ENCODE results near the gene SRP72. TPM values are rescaled to one million over a fixed set of nuclear protein-coding genes. Genes with fewer than 3 reads are reported as not detected.

SRP72 gene, protein sequence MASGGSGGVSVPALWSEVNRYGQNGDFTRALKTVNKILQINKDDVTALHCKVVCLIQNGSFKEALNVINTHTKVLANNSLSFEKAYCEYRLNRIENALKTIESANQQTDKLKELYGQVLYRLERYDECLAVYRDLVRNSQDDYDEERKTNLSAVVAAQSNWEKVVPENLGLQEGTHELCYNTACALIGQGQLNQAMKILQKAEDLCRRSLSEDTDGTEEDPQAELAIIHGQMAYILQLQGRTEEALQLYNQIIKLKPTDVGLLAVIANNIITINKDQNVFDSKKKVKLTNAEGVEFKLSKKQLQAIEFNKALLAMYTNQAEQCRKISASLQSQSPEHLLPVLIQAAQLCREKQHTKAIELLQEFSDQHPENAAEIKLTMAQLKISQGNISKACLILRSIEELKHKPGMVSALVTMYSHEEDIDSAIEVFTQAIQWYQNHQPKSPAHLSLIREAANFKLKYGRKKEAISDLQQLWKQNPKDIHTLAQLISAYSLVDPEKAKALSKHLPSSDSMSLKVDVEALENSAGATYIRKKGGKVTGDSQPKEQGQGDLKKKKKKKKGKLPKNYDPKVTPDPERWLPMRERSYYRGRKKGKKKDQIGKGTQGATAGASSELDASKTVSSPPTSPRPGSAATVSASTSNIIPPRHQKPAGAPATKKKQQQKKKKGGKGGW
- 50.3 to 56.3 TPM (median 53.2 TPM) in 5 replicates for total RNA-seq (2022; extraction: Qiagen RNA extraction)

DNA sequence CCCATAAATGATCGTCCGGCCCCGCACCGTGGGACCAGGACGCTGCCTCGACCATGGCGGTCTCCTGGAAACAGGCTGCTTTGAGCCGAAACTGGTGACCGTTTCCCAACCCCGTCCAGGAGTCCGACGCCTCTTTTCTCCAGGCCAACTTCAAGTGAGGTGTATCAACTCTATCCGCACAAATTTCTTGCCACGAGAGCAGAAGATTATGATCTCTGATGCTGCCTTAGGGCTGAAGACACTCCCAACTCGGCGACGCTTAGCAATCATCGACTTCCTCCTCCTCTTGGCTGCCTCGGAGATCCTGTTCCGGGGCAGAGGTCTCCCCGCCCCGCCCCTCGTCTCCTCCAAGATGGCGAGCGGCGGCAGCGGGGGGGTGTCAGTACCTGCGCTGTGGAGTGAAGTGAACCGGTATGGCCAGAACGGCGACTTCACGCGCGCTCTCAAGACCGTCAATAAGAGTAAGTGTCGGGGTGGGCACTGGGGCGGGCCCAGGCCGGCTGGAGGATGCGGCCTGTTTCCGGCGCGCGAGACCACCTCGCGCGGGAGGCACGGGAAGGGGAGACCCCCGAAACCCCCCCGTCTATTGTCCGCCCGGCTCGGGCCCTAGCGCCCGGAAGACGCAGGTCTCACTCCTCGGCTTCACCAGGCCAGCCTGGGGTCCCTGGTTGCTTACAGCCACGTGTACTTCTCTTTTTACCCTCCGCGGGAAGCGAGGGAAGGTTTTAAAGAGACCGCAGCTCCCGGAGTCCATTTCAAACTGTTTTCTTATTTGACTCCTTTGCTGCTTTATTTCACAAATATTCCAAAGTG lies at the start of gene SRP72:
SRP72 (plus strand) TSS at position 334 of the 813 bp plus-strand sequence; CDS start at position 353, 19 bp downstream.

DNA sequence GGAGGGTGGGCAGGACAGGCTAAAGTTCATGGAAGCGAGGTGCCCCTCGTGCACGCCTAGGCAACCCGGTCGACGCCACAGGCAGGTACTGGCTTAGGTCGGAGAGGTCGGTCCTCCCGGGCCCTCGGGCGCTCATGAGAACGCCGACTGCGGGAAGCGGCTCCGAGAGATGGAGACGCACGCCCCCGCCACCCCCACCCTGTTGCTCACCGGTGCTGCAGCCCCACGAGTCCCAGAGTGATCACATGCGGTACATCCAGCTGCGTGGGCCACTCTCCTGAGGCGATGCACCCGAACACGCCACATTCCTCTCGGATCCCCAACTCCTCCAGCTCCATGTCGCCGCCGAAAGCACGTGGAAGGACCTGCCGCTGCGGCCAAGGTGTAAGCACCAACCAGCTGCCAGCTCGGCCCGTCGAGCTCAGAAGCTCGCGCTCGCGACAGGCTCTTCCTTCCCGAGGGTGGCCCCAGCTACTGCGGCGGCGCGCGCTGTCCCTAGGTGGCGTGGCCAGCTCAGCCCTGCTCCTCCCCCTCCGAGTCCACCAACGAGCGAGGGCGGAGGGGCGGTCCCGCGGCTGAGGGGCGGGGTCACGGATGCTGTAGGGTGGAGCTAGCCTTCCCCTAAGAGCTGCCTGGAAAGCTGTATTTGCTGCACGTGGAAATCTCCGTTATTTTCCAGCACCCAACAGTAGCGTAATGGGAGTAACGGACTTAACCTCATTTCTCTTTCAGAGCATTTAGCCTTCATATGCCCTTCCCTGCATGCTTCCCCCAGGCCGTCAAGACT lies 32.1 kb upstream of the SRP72 start, which contains the start of gene PPAT:
PPAT (minus strand) TSS at position 476 of the 787 bp plus-strand sequence; CDS start at position 338, 138 bp downstream.

DNA sequence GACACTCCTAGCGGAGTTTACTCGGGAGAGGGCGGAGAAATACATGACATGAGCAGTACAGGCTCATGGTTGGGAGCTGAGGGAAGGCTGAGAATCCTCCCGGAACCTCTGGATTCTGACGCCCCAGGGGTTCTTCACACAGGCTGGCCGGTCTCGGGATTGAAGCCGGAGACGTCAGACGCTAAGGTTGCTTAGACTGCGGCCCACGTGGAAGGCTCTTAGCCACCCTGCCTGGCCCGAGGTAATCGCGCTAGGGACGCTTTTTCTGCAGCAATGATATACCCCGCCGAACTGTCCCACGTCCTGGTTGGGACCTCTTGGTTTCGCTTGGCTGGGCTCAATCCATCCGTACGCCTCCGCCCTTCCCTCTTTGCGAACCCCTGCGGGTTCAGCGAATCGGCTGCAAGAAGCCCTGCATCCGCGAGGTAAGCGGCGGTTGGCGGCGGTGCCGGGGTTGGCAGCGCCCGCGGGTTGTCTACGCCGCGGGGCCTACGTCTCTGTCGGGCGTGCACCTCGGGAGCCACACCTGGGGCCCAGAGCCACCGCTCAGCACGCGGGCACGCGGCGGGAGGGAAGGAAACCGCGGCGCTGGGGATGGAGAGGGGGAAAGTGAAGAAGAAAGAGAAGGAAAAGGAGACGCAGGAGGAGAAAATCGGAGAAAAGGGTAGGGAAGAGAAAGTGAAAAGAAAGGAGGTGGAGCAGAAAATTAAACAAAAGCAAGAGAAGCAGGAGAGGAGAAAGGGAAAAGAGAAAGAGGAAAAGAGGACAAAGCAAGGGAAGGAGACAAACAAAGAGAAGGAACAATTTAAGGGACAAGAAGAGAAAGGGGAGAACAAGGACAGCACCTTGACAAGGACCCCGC lies 38.1 kb downstream of the SRP72 start, which contains the start of gene ARL9:
ARL9 (plus strand) TSS at position 523 of the 862 bp plus-strand sequence; CDS start at position 595, 72 bp downstream.

Other genes starting within 250 kb of the SRP72 start
- 2.0 to 3.7 TPM (median 3.5 TPM) in 5 replicates for gene AASDH, start 80.1 kb upstream of the SRP72 start, total RNA-seq (2022; extraction: Qiagen RNA extraction)
- 15.0 to 17.7 TPM (median 16.4 TPM) in 5 replicates for gene PPAT, start 32.0 kb upstream of the SRP72 start, total RNA-seq (2022; extraction: Qiagen RNA extraction)
- 129 to 150 TPM (median 139 TPM) in 5 replicates for gene PAICS, start 31.4 kb upstream of the SRP72 start, total RNA-seq (2022; extraction: Qiagen RNA extraction)
- 0.07 TPM in 2 of 5 replicates, not detected in the others for gene ARL9, start 38.2 kb downstream of the SRP72 start, total RNA-seq (2022; extraction: Qiagen RNA extraction)
- gene HOPX, start 213.7 kb downstream of the SRP72 start, total RNA-seq (2022; extraction: Qiagen RNA extraction): 0.09 to 0.11 TPM in 2 of 5 replicates, not detected in the others